ENCODE data around the gene CCDC141.

CCDC141 gene

DNA sequence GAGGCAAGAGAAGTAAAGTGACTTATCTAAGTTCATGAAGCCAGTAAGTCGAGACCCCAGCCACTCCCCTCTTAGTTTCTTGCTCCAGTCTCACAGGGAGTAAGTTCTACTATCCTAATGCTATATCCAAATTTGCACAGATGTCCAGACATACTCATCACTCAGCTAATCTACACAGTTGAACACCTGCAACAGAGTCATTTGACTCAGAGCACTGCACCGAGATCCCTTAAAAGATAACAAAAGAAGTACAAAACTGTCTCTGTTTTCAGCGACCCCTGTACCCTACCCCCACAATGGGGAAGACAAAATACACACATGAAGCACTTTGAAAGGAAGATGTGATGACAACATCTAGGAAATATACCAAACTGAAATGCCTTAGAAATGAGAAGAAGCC, 22.6 kb upstream of the CCDC141 start:
- TF ChIP-seq CTCF (IDR thresholded peaks at IDR 0.05; ENCODE audit: low read depth, low read length, missing control alignments): no peak
- in situ Hi-C loops (cut with HindIII; ENCODE audit: low sequenced_read_pairs): no loop called here
- DNase-seq (ENCODE audit: low read depth): no peak
- no peak overlapping the region for H3K4me3 ChIP-seq (ENCODE audit: low read depth, low read length)

- no peak for DNase-seq (ENCODE audit: low read depth)
- in situ Hi-C loops (cut with HindIII; ENCODE audit: low sequenced_read_pairs): no loop called here
- no peak overlapping the region for H3K4me3 ChIP-seq (ENCODE audit: low read depth, low read length)
- TF ChIP-seq CTCF (IDR thresholded peaks at IDR 0.05; ENCODE audit: low read depth, low read length, missing control alignments): no peak
Measured at GRCh38 chr2:179071810-179072355, 21.9 kb upstream of the CCDC141 start.

DNA sequence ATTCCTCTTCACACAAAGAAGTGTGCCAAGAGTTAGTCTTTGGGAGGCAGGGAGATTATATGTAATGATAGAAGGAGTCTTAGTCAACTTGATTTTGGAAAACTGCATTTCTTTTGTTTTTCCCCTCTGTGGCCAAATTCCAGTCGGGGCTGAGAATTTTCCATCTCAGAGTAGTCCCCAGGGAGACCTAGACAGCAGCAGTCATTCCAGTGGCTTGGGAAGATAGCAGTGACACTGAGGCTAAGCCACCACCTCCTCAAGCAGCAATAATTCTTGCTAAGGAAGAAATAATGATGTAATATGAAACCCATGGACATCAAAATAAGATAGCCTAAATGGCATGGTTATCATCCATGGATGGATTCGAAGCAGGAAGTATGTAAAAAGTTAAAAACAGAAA, 21.0 kb upstream of the CCDC141 start:
- no peak overlapping the region for H3K4me3 ChIP-seq (ENCODE audit: low read depth, low read length)
- TF ChIP-seq CTCF (IDR thresholded peaks at IDR 0.05; ENCODE audit: low read depth, low read length, missing control alignments): no peak
- in situ Hi-C loops (cut with HindIII; ENCODE audit: low sequenced_read_pairs): no loop called here
- DNase-seq (ENCODE audit: low read depth): no peak

- in situ Hi-C loops (cut with HindIII; ENCODE audit: low sequenced_read_pairs): no loop called here
- TF ChIP-seq CTCF (IDR thresholded peaks at IDR 0.05; ENCODE audit: low read depth, low read length, missing control alignments): no peak
- no peak for DNase-seq (ENCODE audit: low read depth)
- no peak overlapping the region for H3K4me3 ChIP-seq (ENCODE audit: low read depth, low read length)
Measured at GRCh38 chr2:179069685-179070084, 19.7 kb upstream of the CCDC141 start.

DNA sequence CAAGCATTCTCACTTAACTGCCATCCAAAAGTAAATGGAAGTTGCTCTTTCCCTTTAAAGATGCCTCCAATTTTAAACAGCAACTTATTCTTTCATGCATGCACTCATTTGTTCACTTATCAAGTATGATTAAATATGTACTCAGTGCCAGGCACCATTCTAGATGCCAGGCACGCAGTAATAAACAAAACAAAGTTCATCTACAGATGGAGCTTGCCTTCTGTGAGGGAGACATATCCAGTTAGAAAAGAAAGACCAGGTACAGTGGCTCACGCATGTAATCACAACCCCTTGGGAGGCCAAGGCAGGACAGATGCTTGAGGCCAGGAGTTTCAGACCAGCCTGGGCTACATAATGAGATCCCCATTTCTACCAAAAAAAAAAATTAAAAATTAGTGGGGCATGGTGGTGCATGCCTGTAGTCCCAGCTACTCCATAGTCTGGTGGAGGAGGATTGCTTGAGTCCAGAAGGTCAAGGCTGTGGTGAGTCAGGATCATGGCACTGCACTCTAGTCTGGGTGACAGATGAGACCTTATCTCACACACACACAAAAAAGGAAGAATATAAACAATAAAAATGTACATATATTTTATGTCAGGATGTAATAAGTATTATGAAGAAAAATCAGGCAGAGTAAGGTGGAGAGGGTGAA, 19.2 kb upstream of the CCDC141 start:
- no peak overlapping the region for H3K4me3 ChIP-seq (ENCODE audit: low read depth, low read length)
- no peak for TF ChIP-seq CTCF (IDR thresholded peaks at IDR 0.05; ENCODE audit: low read depth, low read length, missing control alignments)
- in situ Hi-C loops (cut with HindIII; ENCODE audit: low sequenced_read_pairs): no loop called here
- no peak for DNase-seq (ENCODE audit: low read depth)

GRCh38 chr2:179059026-179059700, 9.2 kb upstream of the CCDC141 start:
- in situ Hi-C loops (cut with HindIII; ENCODE audit: low sequenced_read_pairs): no loop called here
- DNase-seq (ENCODE audit: low read depth): no peak
- H3K4me3 ChIP-seq (ENCODE audit: low read depth, low read length): no peak overlapping the region
- TF ChIP-seq CTCF (IDR thresholded peaks at IDR 0.05; ENCODE audit: low read depth, low read length, missing control alignments): no peak
